ENCODE results near the gene GRIN2D.

GRIN2D gene

GRCh38 chr19:48443256-48443655 is 49.8 kb downstream of the GRIN2D start:
- DNase-seq (ENCODE audit: extremely low spot score): no peak

More at GRCh38 chr19:48443256-48443655, 49.8 kb downstream of the GRIN2D start:
- TF ChIP-seq CTCF (IDR thresholded peaks at IDR 0.05; ENCODE audit: control extremely low read depth, extremely low read depth, low read depth, missing control alignments): no peak
- POLR2A ChIA-PET: no interaction called here
- CTCF ChIA-PET: no interaction called here
